ENCODE measurements around the gene ELF2.

Gene ELF2

DNA sequence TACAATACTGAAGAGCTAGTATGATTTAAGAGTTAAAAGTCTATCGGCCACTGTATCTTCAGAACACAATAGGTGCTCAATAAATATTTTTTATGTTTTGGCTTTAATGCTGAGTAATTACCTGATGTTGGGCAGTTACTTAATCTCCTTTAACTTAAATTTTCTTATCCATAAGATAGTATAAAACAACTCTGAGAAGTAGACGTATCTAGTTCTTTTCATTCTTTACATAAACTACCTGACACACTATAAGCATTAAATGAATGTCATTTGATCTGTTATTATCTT lies 22.9 kb downstream of the ELF2 start:
- no peak for TF ChIP-seq CTCF (conservative IDR thresholded peaks at IDR 0.05; ENCODE audit: low read depth, low read length)
- no peak for DNase-seq (ENCODE audit: low read depth)
- H3K4me3 ChIP-seq (ENCODE audit: low read length), result no peak overlapping the region

GRCh38 chr4:139153411-139154133 lies 23.4 kb downstream of the ELF2 start:
- H3K4me3 ChIP-seq (ENCODE audit: low read length), result no peak overlapping the region
- DNase-seq (ENCODE audit: low read depth), result no peak
- no peak for TF ChIP-seq CTCF (conservative IDR thresholded peaks at IDR 0.05; ENCODE audit: low read depth, low read length)

DNA sequence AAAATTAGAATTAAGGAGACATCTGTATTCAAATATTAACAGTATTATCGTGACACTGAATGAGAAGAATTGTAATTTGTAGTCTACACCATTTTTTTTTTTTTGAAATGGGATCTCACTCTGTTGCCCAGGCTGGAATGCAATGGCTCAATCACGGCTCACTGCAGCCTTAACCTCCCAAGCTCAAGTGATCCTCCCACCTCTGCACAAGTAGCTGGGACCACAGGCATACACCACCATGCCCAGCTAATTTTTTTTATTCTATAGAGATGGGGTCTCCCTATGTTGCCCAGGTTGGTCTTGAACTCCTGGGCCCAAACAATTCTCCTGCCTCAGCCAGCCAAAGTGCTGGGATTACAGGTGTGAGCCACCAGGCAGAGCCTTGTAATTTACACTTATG lies 24.8 kb downstream of the ELF2 start:
- no peak overlapping the region for H3K4me3 ChIP-seq (ENCODE audit: low read length)
- DNase-seq (ENCODE audit: low read depth), result no peak
- TF ChIP-seq CTCF (conservative IDR thresholded peaks at IDR 0.05; ENCODE audit: low read depth, low read length), result no peak

DNA sequence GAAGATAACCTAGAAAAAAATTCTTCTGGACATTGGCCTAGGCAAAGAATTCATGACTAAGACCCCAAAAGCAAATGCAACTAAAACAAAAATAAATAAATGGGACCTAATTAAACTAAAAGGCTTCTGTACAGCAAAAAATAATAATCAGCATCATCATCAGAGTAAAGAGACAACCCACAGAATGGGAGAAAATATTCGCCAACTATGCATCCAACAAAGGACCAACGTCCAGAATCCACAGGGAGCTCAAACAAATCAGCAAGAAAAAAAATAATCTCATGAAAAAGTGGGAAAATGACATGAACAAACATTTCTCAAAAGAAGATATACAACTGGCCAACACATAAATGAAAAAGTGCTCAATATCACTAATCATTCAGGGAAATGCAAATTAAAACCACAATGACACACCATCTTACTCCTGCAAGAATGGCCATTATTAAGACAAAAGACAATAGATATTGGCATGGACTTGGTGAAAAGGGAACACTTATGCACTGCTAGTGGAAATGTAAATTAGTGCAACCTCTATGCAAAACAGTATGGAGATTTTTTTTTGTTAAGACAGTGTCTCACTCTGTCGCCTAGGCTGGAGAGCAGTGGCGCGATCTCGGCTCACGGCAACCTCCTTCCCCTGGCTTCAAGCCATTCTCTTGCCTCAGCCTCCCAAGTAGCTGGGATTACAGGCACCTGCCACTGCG lies 29.9 kb downstream of the ELF2 start:
- no peak overlapping the region for H3K4me3 ChIP-seq (ENCODE audit: low read length)
- no peak for TF ChIP-seq CTCF (conservative IDR thresholded peaks at IDR 0.05; ENCODE audit: low read depth, low read length)
- DNase-seq (ENCODE audit: low read depth), result no peak

DNA sequence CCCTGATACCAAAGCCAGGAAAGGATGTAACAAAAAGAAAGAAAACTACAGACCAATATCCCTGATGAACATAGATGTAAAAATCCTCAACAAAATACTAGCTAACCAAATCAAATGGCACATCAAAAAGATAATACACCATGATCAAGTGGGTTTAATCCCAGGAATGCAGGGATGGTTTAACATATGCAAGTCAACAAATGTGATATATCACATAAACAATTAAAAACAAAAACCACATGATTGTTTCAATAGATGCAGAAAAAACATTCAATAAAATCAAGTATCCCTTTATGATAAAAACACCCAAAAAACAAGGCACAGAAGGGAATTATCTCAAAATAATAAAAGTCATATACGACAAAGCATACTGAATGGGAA lies 31.5 kb downstream of the ELF2 start:
- no peak for DNase-seq (ENCODE audit: low read depth)
- no peak overlapping the region for H3K4me3 ChIP-seq (ENCODE audit: low read length)
- TF ChIP-seq CTCF (conservative IDR thresholded peaks at IDR 0.05; ENCODE audit: low read depth, low read length), result no peak

- DNase-seq (ENCODE audit: low read depth), result no peak
- H3K4me3 ChIP-seq (ENCODE audit: low read length), result no peak overlapping the region
- no peak for TF ChIP-seq CTCF (conservative IDR thresholded peaks at IDR 0.05; ENCODE audit: low read depth, low read length)
Observed at GRCh38 chr4:139144911-139145551, 32.0 kb downstream of the ELF2 start.

All from retinal pigment epithelial cell (primary cell).